Stimulated activated CD4-positive, alpha-beta T cell treated with anti-CD3 and anti-CD28 coated beads, Interleukin-4, amount 100 ng/mL, for 24 hours (primary cell): ENCODE measurements around the gene AKIRIN2.

Experiments used
- DNase-seq: peaks from one replicate; pipeline ENCODE4 v3.0.0-alpha.2; 2020

AKIRIN2 gene

GRCh38 chr6:87653074-87653962 lies 48.7 kb downstream of the AKIRIN2 start:
- DNase-seq, result no peak

- no peak for DNase-seq
Observed at GRCh38 chr6:87645080-87645479, 57.0 kb downstream of the AKIRIN2 start.

- DNase-seq, result no peak
Observed at GRCh38 chr6:87641065-87641692, 60.9 kb downstream of the AKIRIN2 start.

GRCh38 chr6:87639373-87639772 lies 62.7 kb downstream of the AKIRIN2 start:
- no peak for DNase-seq

- DNase-seq, result no peak
Observed at GRCh38 chr6:87637106-87637505, 64.9 kb downstream of the AKIRIN2 start.

GRCh38 chr6:87636315-87636714 lies 65.7 kb downstream of the AKIRIN2 start:
- no peak for DNase-seq

- no peak for DNase-seq
Observed at GRCh38 chr6:87633851-87634250, 68.2 kb downstream of the AKIRIN2 start.

- DNase-seq, result no peak
Observed at GRCh38 chr6:87630746-87631145, 71.3 kb downstream of the AKIRIN2 start.

- no peak for DNase-seq
Observed at GRCh38 chr6:87628881-87629280, 73.2 kb downstream of the AKIRIN2 start.

GRCh38 chr6:87628424-87628823 lies 73.6 kb downstream of the AKIRIN2 start:
- DNase-seq, result no peak
